ENCODE measurements around the gene SPG7.

SPG7 gene

GRCh38 chr16:89579351-89579750 is 71.1 kb downstream of the SPG7 start:
- no peak overlapping the region for H3K4me3 ChIP-seq (replicated peaks; ENCODE audit: low read depth, low read length)
- no peak for TF ChIP-seq CTCF (IDR thresholded peaks at IDR 0.05; ENCODE audit: low read length, missing control alignments)
- no peak for DNase-seq (ENCODE audit: low read depth)

GRCh38 chr16:89581045-89581695 is 73.0 kb downstream of the SPG7 start:
- no peak overlapping the region for H3K4me3 ChIP-seq (replicated peaks; ENCODE audit: low read depth, low read length)
- TF ChIP-seq CTCF (IDR thresholded peaks at IDR 0.05; ENCODE audit: low read length, missing control alignments): no peak
- peak; percentile 97 for DNase-seq (ENCODE audit: low read depth)

GRCh38 chr16:89581861-89582563 is 73.8 kb downstream of the SPG7 start:
- no peak overlapping the region for H3K4me3 ChIP-seq (replicated peaks; ENCODE audit: low read depth, low read length)
- DNase-seq (ENCODE audit: low read depth): peak; percentile 80
- TF ChIP-seq CTCF (IDR thresholded peaks at IDR 0.05; ENCODE audit: low read length, missing control alignments): no peak

- no peak for DNase-seq (ENCODE audit: low read depth)
- H3K4me3 ChIP-seq (replicated peaks; ENCODE audit: low read depth, low read length): no peak overlapping the region
- TF ChIP-seq CTCF (IDR thresholded peaks at IDR 0.05; ENCODE audit: low read length, missing control alignments): no peak
Measured at GRCh38 chr16:89582614-89583196, 74.5 kb downstream of the SPG7 start.

- no peak for TF ChIP-seq CTCF (IDR thresholded peaks at IDR 0.05; ENCODE audit: low read length, missing control alignments)
- DNase-seq (ENCODE audit: low read depth): no peak
- H3K4me3 ChIP-seq (replicated peaks; ENCODE audit: low read depth, low read length): no peak overlapping the region
Measured at GRCh38 chr16:89583197-89583894, 75.1 kb downstream of the SPG7 start.

GRCh38 chr16:89583895-89584644 is 75.9 kb downstream of the SPG7 start:
- no peak for DNase-seq (ENCODE audit: low read depth)
- no peak for TF ChIP-seq CTCF (IDR thresholded peaks at IDR 0.05; ENCODE audit: low read length, missing control alignments)

More at GRCh38 chr16:89583895-89584644, 75.9 kb downstream of the SPG7 start:
- no peak overlapping the region for H3K4me3 ChIP-seq (replicated peaks; ENCODE audit: low read depth, low read length)
